GM10248 (cell line): ENCODE data around the gene MTR.

Source experiments
- CTCF ChIA-PET: fragments of 300-600 bp; sonication (Branson Sonifier 250); formaldehyde crosslinking; extraction: SDS; loops from one replicate; lab custom pipeline; 2021; ENCODE audit warnings: antibody characterized with exemption; lab: Yijun Ruan, JAX
- POLR2A ChIA-PET: fragments of 350-650 bp; sonication (Branson Sonifier 250); formaldehyde crosslinking; extraction: SDS; loops from one replicate; lab custom pipeline; 2020; ENCODE audit warnings: antibody characterized with exemption; lab: Yijun Ruan, JAX
- DNase-seq: peaks from one replicate; pipeline ENCODE4 v3.0.0; 2012; ENCODE audit errors: extremely low spot score
- CTCF ChIP-seq: IDR thresholded peaks from 2 replicates; pipeline ENCODE4 v1.5.1; 2012; ENCODE audit warnings: mild to moderate bottlenecking, low read depth; ENCODE audit errors: extremely low read depth, missing control alignments, control extremely low read depth

Gene MTR

GRCh38 chr1:236800623-236801022 is 5.5 kb downstream of the MTR start:
- no peak for DNase-seq
- POLR2A ChIA-PET, result no interaction called here
- CTCF ChIA-PET, result interaction anchor here (1.2 to 2.4 kb wide), 10 partner anchors 8 to 64 kb away, joined by 3 to 14 read pairs (median 4); no protein-coding TSS in a partner anchor
- TF ChIP-seq CTCF, result no peak

- no peak for DNase-seq
- TF ChIP-seq CTCF, result no peak
- POLR2A ChIA-PET, result no interaction called here
- CTCF ChIA-PET, result interaction anchor here (1.5 kb wide), 1 partner anchor 53 kb away, joined by 4 read pairs; no protein-coding TSS in a partner anchor
Measured at GRCh38 chr1:236802264-236802663, 7.2 kb downstream of the MTR start.

- ChIA-PET POLR2A (no interaction called here), CTCF (interaction anchor here (1.3 kb wide), 1 partner anchor 10 kb away, joined by 5 read pairs; no protein-coding TSS in a partner anchor)
- no peak for DNase-seq
- no peak for TF ChIP-seq CTCF
Measured at GRCh38 chr1:236806634-236807033, 11.5 kb downstream of the MTR start.

- CTCF ChIA-PET, result interaction anchor here (1.1 to 2.1 kb wide), 4 partner anchors 8 to 46 kb away, joined by 3 to 14 read pairs (median 4); no protein-coding TSS in a partner anchor
- no peak for TF ChIP-seq CTCF
Measured at GRCh38 chr1:236808005-236808404, 12.9 kb downstream of the MTR start.

GRCh38 chr1:236808564-236809130 is 13.6 kb downstream of the MTR start:
- DNase-seq, result no peak
- TF ChIP-seq CTCF, result no peak
- ChIA-PET POLR2A (no interaction called here), CTCF (interaction anchor here (1.1 to 2.1 kb wide), 5 partner anchors 8 to 47 kb away, joined by 3 to 14 read pairs (median 4); no protein-coding TSS in a partner anchor)

More at GRCh38 chr1:236808005-236808404, 12.9 kb downstream of the MTR start:
- no peak for DNase-seq
- POLR2A ChIA-PET, result no interaction called here

- ChIA-PET CTCF (interaction anchor here (1.1 to 2.1 kb wide), 5 partner anchors 9 to 47 kb away, joined by 3 to 14 read pairs (median 4); no protein-coding TSS in a partner anchor), POLR2A (no interaction called here)
- no peak for DNase-seq
- no peak for TF ChIP-seq CTCF
Measured at GRCh38 chr1:236809148-236809547, 14.1 kb downstream of the MTR start.
